Measurements from ENCODE around the gene MAPK7. TPM values are rescaled to one million over a fixed set of nuclear protein-coding genes. Genes with fewer than 3 reads are reported as not detected.

Gene MAPK7
- total RNA-seq, 1 donor from 2014 or later = 30.8 TPM

DNA sequence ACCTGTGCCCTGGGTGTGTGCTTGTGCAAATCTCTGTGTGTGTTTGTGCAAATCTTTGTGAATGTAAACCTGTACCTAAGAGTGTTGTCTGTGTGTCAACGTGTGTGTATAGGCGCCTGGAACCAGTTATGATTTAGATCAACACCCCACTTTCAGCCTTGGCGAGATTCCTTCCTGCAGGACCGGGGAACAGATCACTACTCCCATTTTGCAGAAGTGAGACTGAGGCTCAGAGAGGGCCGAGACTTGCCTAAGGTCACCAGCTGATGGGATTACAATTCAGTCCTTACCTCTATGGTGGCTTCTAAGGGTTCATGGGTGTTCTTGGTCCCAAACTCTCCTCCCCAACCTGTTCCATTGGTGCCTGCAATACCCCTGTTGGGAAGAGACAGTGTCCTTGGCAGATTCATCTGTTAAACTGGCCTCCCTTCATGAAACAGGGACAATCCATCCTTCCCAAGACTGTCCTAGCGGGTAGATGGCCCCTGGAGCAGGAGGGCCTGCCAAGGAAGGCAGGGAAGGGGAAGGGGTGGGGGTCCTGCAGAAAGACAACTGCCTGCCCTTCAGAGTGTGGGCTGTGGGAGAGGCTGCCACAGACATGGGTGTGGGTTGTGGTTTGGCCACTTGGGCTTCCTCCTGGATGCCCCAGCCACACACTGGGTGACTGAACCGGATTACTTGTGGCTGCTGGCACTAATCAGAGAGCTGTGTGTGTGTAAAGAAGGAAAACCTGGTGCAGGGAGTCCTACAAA is 6.9 kb upstream of the MAPK7 start:
- Histone ChIP-seq H3K4me3 (ENCODE audit: low read depth, low read length) (no peak overlapping the region), H3K36me3 (ENCODE audit: control insufficient read depth, insufficient read depth, low read length) (no peaks in the 10 kb centered on the region), H3K27me3 (ENCODE audit: control insufficient read depth, insufficient read depth, low read length) (no peaks in the 10 kb centered on the region)
- DNase-seq (ENCODE audit: low read depth) = no peak
- TF ChIP-seq, protein P1, sequence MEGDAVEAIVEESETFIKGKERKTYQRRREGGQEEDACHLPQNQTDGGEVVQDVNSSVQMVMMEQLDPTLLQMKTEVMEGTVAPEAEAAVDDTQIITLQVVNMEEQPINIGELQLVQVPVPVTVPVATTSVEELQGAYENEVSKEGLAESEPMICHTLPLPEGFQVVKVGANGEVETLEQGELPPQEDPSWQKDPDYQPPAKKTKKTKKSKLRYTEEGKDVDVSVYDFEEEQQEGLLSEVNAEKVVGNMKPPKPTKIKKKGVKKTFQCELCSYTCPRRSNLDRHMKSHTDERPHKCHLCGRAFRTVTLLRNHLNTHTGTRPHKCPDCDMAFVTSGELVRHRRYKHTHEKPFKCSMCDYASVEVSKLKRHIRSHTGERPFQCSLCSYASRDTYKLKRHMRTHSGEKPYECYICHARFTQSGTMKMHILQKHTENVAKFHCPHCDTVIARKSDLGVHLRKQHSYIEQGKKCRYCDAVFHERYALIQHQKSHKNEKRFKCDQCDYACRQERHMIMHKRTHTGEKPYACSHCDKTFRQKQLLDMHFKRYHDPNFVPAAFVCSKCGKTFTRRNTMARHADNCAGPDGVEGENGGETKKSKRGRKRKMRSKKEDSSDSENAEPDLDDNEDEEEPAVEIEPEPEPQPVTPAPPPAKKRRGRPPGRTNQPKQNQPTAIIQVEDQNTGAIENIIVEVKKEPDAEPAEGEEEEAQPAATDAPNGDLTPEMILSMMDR (IDR thresholded peaks at IDR 0.05; ENCODE audit: insufficient read depth, low read length, poor library complexity, severe bottlenecking) = no peak

DNA sequence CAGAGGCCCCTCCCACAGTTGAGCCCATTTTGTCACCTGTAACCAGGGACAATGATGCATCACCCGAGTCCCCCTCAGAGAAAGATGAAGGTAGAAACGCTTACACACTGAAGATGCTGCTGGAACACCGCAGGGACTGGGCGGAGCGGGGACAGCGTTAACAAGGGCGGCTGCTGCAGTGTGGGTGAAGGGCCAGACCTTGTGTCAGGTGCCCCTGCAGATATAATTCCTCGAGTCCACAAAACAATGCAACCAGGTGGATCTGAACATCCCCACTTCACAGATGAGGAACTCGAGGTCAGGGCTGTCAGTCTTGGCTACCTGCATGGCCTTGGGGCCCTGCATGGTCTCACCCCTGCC is 6.3 kb upstream of the MAPK7 start:
- no peak for DNase-seq (ENCODE audit: low read depth)
- Histone ChIP-seq H3K4me3 (ENCODE audit: low read depth, low read length) (no peak overlapping the region), H3K27me3 (ENCODE audit: control insufficient read depth, insufficient read depth, low read length) (no peaks in the 10 kb centered on the region), H3K36me3 (ENCODE audit: control insufficient read depth, insufficient read depth, low read length) (no peaks in the 10 kb centered on the region)
- TF ChIP-seq, protein P1 (IDR thresholded peaks at IDR 0.05; ENCODE audit: insufficient read depth, low read length, poor library complexity, severe bottlenecking) = no peak

DNA sequence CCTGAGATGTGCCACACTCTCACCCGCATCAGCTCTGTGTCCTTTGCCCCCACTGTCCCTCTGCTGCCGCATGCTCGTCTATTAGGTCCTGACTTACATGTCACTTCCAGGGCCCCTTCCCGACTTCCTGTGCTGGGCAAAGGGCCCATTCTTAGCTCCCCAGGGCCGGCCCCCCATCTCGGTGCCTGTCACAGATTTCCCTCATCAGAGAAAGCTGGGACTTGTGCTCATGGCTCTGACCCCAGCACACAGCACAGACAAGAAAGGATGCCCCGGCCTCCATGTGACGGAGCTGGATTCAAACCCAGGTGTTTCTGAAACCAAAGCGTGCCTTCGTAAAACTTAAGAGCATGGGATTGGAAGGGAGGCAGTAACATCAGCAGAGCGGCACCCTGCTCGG is 5.9 kb upstream of the MAPK7 start:
- Histone ChIP-seq H3K27me3 (ENCODE audit: control insufficient read depth, insufficient read depth, low read length) (no peaks in the 10 kb centered on the region), H3K36me3 (ENCODE audit: control insufficient read depth, insufficient read depth, low read length) (no peaks in the 10 kb centered on the region), H3K4me3 (ENCODE audit: low read depth, low read length) (no peak overlapping the region)
- TF ChIP-seq, protein P1 (IDR thresholded peaks at IDR 0.05; ENCODE audit: insufficient read depth, low read length, poor library complexity, severe bottlenecking) = no peak
- DNase-seq (ENCODE audit: low read depth) = no peak

DNA sequence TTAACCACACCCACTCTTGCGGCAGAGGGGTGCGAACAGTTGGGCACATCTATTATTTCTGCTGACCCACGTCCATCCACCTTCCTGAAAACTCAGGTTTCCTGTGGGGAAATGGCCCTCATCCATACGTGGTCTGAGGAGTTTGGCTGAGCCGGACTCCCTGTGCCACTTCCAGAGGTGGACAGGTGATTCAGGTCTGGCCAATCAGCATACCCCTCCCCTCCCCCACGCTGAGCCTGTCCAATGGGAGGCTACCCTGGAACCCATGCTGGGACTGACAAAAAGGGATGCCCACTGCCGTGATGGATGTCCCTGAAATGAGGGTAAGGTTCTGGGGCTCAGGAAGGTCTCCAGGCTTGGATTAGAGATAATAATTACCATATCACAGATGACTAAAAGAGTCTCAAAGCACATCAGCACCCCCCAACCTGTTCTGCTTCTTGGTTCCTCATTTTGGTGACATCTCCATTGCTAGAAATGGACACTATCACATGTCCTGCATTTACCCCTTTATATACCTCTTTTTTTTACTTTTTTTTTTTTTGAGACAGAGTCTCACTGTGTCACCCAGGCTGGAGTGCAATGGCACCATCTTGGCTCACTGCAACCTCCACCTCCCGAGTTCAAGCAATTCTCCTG is 5.3 kb upstream of the MAPK7 start:
- Histone ChIP-seq H3K4me3 (ENCODE audit: low read depth, low read length) (no peak overlapping the region), H3K36me3 (ENCODE audit: control insufficient read depth, insufficient read depth, low read length) (no peaks in the 10 kb centered on the region), H3K27me3 (ENCODE audit: control insufficient read depth, insufficient read depth, low read length) (no peaks in the 10 kb centered on the region)
- no peak for DNase-seq (ENCODE audit: low read depth)
- TF ChIP-seq, protein P1 (IDR thresholded peaks at IDR 0.05; ENCODE audit: insufficient read depth, low read length, poor library complexity, severe bottlenecking) = no peak

DNA sequence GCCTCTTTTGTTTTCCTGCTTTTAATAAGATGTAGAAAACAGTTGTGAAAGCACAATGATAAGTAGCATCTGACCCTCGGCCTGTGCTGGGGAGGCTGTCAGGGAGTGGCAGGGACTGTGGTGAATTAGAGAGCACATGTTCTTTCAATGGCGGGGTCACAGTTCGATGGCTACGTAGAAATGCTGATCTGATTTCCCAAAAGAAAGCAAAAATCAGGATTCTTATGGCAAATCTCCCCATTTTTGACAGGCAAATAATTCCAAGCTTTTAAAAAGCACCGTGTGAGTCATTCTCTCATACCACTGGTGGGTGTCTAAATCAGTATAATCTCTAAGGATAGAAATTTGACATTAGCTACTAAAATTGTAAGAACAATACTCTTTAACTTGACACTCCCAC is 4.2 kb upstream of the MAPK7 start:
- H3K4me3 ChIP-seq (ENCODE audit: low read depth, low read length) = no peak overlapping the region
- no peaks in the 10 kb centered on the region for H3K27me3 ChIP-seq (ENCODE audit: control insufficient read depth, insufficient read depth, low read length)
- no peak for DNase-seq (ENCODE audit: low read depth)
- no peaks in the 10 kb centered on the region for H3K36me3 ChIP-seq (ENCODE audit: control insufficient read depth, insufficient read depth, low read length)
- TF ChIP-seq, protein P1 (IDR thresholded peaks at IDR 0.05; ENCODE audit: insufficient read depth, low read length, poor library complexity, severe bottlenecking) = no peak
